Adrenal gland (tissue), 19 donors: ENCODE results near the gene ARHGAP40. TPM values are rescaled to one million over a fixed set of nuclear protein-coding genes. Genes with fewer than 3 reads are reported as not detected.

Experiments used
- DNase-seq, 7 donors: peaks; one replicate each; pipeline ENCODE4 v3.0.0-alpha.2; 2019 to 2020
- H3K27ac ChIP-seq, 5 donors: fragments of 200-600 bp; sonication (generic) in 4 of 5; 1 replicate in 3 of 5; 2 replicates in 2 of 5; pipeline versions ENCODE4 v1.5.1 to v1.8.0; 2016 to 2020; ENCODE audit warnings: mild to moderate bottlenecking in 1 of 5
- H3K27me3 ChIP-seq: fragments of 200-600 bp; 2 replicates; pipeline ENCODE4 v1.8.0; 2021
- H3K36me3 ChIP-seq, 2 donors: fragments of 200-600 bp; replicated peaks in 1 of 2; 1 replicate in 1 of 2; 2 replicates in 1 of 2; pipeline versions ENCODE4 v1.5.1 to v1.8.0; 2018 to 2022
- H3K4me1 ChIP-seq, 2 donors: fragments of 200-600 bp; replicated peaks in 1 of 2; 1 replicate in 1 of 2; 2 replicates in 1 of 2; pipeline versions ENCODE4 v1.5.1 to v1.8.0; 2018 to 2021
- H3K4me3 ChIP-seq, 4 donors: fragments of 200-600 bp; sonication (generic) in 3 of 4; one replicate each; pipeline ENCODE4 v1.5.1; 2016 to 2018
- H3K9me3 ChIP-seq, 3 donors: fragments of 200-600 bp; sonication (generic) in 1 of 3; replicated peaks in 1 of 3; 1 replicate in 2 of 3; 2 replicates in 1 of 3; pipeline versions ENCODE4 v1.5.1 to v1.8.0; 2016 to 2021
- CTCF ChIP-seq, 6 experiments: fragments of 450-650 bp in 4 of 6; fragments of 200-600 bp in 2 of 6; sonication (generic) in 1 of 6; IDR thresholded peaks; 1 replicate in 5 of 6; 2 replicates in 1 of 6; pipeline versions ENCODE4 v1.5.1 to v1.8.0; 2016 to 2021; ENCODE audit warnings: antibody characterized with exemption in 6 of 6, mild to moderate bottlenecking in 2 of 6, moderate library complexity in 1 of 6
- POLR2A ChIP-seq, 2 donors: fragments of 450-650 bp; IDR thresholded peaks; one replicate each; pipeline ENCODE4 v1.6.1; 2017; ENCODE audit warnings: antibody characterized with exemption in 2 of 2, mild to moderate bottlenecking in 2 of 2, moderate library complexity in 1 of 2
- WGBS, 4 donors: extraction: QIAGEN DNeasy Blood & Tissue Kit in 2 of 4; methylation state at CpG; one replicate each; pipeline versions ENCODE4 v1.1.5 to v1.1.7; 2013 to 2017; 5-methylcytosine and 5-hydroxymethylcytosine counted together
- intact Hi-C, 2 donors: fragments of 100-400 bp; cut with DNase I; formaldehyde crosslinking; loops; one replicate each; pipeline versions ENCODE4 v1.14.1 to v1.15.0; 2022 to 2023
- long read RNA-seq, 10 donors: library from polyadenylated mRNA in 3 of 10; unstranded in 2 of 10; stranded (forward) in 1 of 10; transcript quantifications; one replicate each; pipeline ENCODE4 v2.0.0 and lab custom pipeline, GENCODE V29; 2021 to 2026
- polyA plus RNA-seq, 3 donors: library from polyadenylated mRNA; stranded (reverse); fragments of 200-250 nt in 2 of 3; fragments of 350-450 nt in 1 of 3; fragmentation: Illumina TruSeq in 1 of 3; extraction: RNeasy Lipid Tissue Mini Kit (QIAGEN cat#74804) in 1 of 3; gene quantifications; one replicate each; pipeline ENCODE4 v1.2.3, GENCODE V29; 2013 to 2014
- total RNA-seq, 9 donors: library from RNA; depleted of rRNA in 4 of 9; stranded (reverse); fragments of >200 nt in 4 of 9; fragments of 120-200 nt in 1 of 9; fragmentation: NEBNext Ultra II Directional in 1 of 9; extraction: Animal tissue kit (Norgen Biotek cat#: 25700) in 1 of 9; gene quantifications; one replicate each; pipeline versions ENCODE4 v1.1.0 to v1.2.4, GENCODE V29; 2013 to 2023
- donor health status: healthy with polysubstance abuse.
- donor health status: Bipolar disorder and iron deficiency.
- donor health status: DM: yes; HTN: yes; CAD: no.
- donor health status: DM: no; HTN: no; CAD: no.
- donor health status: DM: no; HTN: no; CAD: no.
- donor health status: DM: yes; HTN: yes; CAD: no.

The ARHGAP40 gene
- total RNA-seq = not detected
- polyA plus RNA-seq = under 1 TPM in 1 of 3 donors, not detected in 2; 0.08 TPM
- long read RNA-seq, donor 1 = 0 reads
- long read RNA-seq, donor 2 = 0 reads
- long read RNA-seq, donor 3 = 0 reads
- long read RNA-seq, donor 4 = 0 reads
- long read RNA-seq, donor 5 = 0 reads
- long read RNA-seq, donor 6 = 0 reads
- long read RNA-seq, donor 7 = 0 reads
- long read RNA-seq, donor 8 = 0 reads
- long read RNA-seq, donor 9 = 0 reads
- long read RNA-seq, donor 10 = 0 reads

GRCh38 chr20:38601216-38602184, at the start of gene ARHGAP40:
ARHGAP40 (plus strand) TSS chr20:38601809.
- TF ChIP-seq POLR2A (IDR thresholded peaks at IDR 0.05) (no peak), CTCF (IDR thresholded peaks at IDR 0.05) (no peak)
- Histone ChIP-seq H3K27me3 (peaks cover 19% of the 10 kb centered on the region), H3K36me3 (no peaks in the 10 kb centered on the region), H3K4me3 (no peak within 1 kb of the TSS), H3K9me3 (no peaks in the 10 kb centered on the region), H3K27ac (no peak within 1 kb of the TSS), H3K4me1 (no peaks in the 10 kb centered on the region)
- DNase-seq = no peak
- intact Hi-C loops = no loop called here
- WGBS, 4 donors = 12 to 21% (median 15%) methylated on average over 19 to 42 of the region's 42 CpGs

- TF ChIP-seq CTCF (IDR thresholded peaks at IDR 0.05) (no peak), POLR2A (IDR thresholded peaks at IDR 0.05) (no peak)
- Histone ChIP-seq H3K9me3 (no peaks in the 10 kb centered on the region), H3K4me1 (no peaks in the 10 kb centered on the region), H3K36me3 (peaks cover 0 to 77% of the 10 kb centered on the region in 2 donors), H3K27me3 (no peaks in the 10 kb centered on the region), H3K4me3 (no peak overlapping the region), H3K27ac (no peak overlapping the region)
- intact Hi-C loops = no loop called here
- no peak for DNase-seq
- 92 to 100% (median 97%) methylated on average over 2 of the region's 2 CpGs for WGBS, 4 donors
Measured at GRCh38 chr20:38554986-38555385, 46.6 kb upstream of the ARHGAP40 start.

- peaks cover 0 to 81% of the 10 kb centered on the region in 2 donors for H3K36me3 ChIP-seq
- H3K9me3 ChIP-seq = no peaks in the 10 kb centered on the region
- H3K4me3 ChIP-seq = no peak overlapping the region
- TF ChIP-seq POLR2A (IDR thresholded peaks at IDR 0.05) (no peak), CTCF (IDR thresholded peaks at IDR 0.05) (no peak)
- H3K4me1 ChIP-seq = no peaks in the 10 kb centered on the region
- DNase-seq = no peak
- intact Hi-C loops = no loop called here
- H3K27ac ChIP-seq = no peak overlapping the region
- no peaks in the 10 kb centered on the region for H3K27me3 ChIP-seq
Measured at GRCh38 chr20:38555395-38555794, 46.2 kb upstream of the ARHGAP40 start.

GRCh38 chr20:38557174-38557573, 44.4 kb upstream of the ARHGAP40 start:
- H3K27ac ChIP-seq = no peak overlapping the region
- DNase-seq = no peak
- H3K4me3 ChIP-seq = no peak overlapping the region
- peaks cover 0 to 66% of the 10 kb centered on the region in 2 donors for H3K36me3 ChIP-seq
- TF ChIP-seq POLR2A (IDR thresholded peaks at IDR 0.05) (no peak), CTCF (IDR thresholded peaks at IDR 0.05) (no peak)
- no peaks in the 10 kb centered on the region for H3K9me3 ChIP-seq
- H3K27me3 ChIP-seq = no peaks in the 10 kb centered on the region
- intact Hi-C loops = no loop called here
- 93 to 100% (median 98%) methylated on average over 2 of the region's 2 CpGs for WGBS, 4 donors
- no peaks in the 10 kb centered on the region for H3K4me1 ChIP-seq
